Stimulated activated CD4-positive, alpha-beta T cell treated with anti-CD3 and anti-CD28 coated beads, Interleukin-1b, Interleukin-23, amount 100 ng/mL, for 24 hours (primary cell): ENCODE data around the gene LRP5.

Source experiments
- DNase-seq, 4 experiments: peaks; one replicate each; pipeline ENCODE4 v3.0.0-alpha.2; 2020; ENCODE audit warnings: low read depth in 4 of 4, low spot score in 1 of 4

LRP5 gene

DNA sequence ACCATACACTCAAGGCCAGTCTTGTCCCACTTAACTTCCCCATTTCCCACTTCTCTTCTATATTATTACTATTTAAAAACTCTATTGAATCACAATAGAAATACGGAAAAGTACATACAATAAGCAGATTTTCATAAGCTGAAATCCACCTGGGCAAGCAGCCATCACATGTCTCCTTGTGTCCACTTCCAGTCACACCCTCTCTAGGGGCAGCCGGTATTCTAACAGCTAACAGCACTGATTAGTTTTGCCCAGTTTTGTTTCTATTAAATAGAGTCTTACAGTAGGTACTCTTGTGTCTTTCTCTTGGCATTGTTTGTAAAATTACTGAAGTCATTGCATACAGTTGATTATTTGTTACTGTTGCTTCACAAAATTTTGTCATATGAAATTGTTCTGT, 185.9 kb downstream of the LRP5 start:
- DNase-seq: no peak
